GM21619 (cell line): ENCODE results near the gene NUBP2.

Experiments used
- ATAC-seq: cut with Tn5 transposase; IDR thresholded peaks from one replicate; pipeline ENCODE4 v1.9.1; 2021; ENCODE audit not compliant: unreplicated experiment

The NUBP2 gene

GRCh38 chr16:1823821-1824220, 41.1 kb downstream of the NUBP2 start:
- no peak for ATAC-seq

GRCh38 chr16:1825381-1825863, 42.7 kb downstream of the NUBP2 start:
- ATAC-seq: no peak

- ATAC-seq: peak; percentile 40
These were observed 43.3 kb downstream of the NUBP2 start for GRCh38 chr16:1825864-1826690.

GRCh38 chr16:1826691-1827573, 44.2 kb downstream of the NUBP2 start, which contains the start of the genes FAHD1 and HAGH:
TSS of gene FAHD1 (plus strand) at chr16:1827206. CDS start at chr16:1827239, 33 bp downstream.
TSS of gene HAGH (minus strand) at chr16:1826825. CDS start at chr16:1826787, 38 bp downstream.
- ATAC-seq: peak; percentile 79

GRCh38 chr16:1828645-1829410, 46.1 kb downstream of the NUBP2 start:
- no peak for ATAC-seq

GRCh38 chr16:1830213-1830612, 47.5 kb downstream of the NUBP2 start:
- ATAC-seq: no peak

GRCh38 chr16:1831186-1832075, 48.7 kb downstream of the NUBP2 start:
- no peak for ATAC-seq

- ATAC-seq: no peak
These were observed 50.2 kb downstream of the NUBP2 start for GRCh38 chr16:1832838-1833454.

- no peak for ATAC-seq
These were observed 51.3 kb downstream of the NUBP2 start for GRCh38 chr16:1834096-1834495.
